Measurements from ENCODE around the gene ADCY5. TPM values are rescaled to one million over a fixed set of nuclear protein-coding genes. Genes with fewer than 3 reads are reported as not detected.

The ADCY5 gene
- total RNA-seq, 1 donor from 2014 or later: 48.2 TPM

DNA sequence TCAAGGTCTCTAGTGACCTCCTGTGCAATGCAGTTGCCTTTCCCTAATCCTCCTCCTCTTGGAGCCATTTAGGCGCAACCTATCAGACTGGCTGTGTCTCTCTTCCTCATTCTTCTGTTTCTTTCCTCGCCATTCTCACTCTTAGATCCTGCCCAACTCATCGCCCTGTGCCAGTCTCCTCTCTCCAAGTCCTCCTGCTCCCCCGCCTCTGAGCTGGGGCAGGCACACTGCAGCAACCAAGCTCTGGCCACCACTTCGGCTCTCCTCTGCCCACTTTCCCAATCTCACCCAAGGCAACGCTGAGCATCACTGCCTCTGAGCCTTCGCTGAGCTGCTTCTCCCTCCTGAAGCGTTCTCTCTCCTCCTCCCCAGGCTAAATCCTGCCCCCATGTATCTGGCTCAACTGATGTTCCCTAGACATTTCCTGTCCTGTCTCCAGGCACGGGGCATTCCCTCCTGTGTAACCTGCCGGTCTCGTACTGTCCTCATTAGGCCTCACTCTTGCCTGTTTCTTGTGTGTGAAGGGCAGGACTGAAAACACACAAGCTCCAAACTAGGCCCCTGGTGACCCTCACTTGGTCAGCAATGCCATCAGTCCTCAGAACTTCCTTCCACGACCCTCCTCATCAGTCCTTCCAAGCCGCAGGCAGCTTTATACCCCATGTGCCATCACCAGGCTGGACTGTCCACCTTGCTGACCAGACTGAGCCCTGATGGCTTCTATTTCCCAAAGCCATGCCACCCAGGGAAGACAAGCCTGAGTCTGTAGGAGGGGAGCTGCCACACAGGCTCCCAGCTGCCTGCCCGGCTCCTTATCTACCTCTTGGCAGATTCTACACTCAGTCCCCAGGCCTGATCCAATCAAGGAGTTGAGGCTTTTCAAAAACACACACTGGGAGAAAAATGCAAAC lies 161.6 kb downstream of the ADCY5 start:
- no peak for DNase-seq (ENCODE audit: low spot score)

DNA sequence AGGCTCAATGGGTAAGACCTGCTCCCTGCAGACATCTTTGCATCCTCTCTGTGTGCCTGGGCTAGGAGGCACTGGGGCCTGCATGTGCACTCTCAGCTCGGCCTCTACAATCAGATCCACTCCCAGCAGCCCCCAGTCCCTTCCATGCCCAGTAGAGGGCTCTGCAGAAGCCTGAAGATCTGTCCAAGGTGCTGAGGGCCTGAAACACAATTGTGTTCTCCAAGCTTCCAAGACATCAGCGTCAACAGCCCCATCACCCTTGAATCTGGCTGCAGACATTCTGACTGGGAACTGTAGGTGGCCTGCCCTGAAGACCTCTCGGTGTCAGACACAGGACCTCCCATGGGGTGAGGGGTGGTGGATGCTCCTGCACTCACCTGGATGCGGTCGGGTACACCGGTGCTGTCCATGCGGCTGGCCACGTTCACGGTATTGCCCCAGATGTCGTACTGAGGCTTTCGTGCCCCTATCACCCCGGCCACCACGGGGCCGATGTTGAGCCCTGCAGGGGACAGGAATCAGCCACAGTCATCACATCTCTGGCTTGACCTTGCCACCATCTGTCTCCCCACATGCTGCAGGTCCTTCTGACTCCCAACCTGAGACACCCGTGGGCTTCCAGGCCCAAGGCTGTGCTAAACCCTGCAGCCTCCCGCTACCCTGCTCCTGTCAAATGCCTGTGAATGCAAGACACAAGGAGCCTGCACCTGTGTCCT lies 162.4 kb downstream of the ADCY5 start:
- DNase-seq (ENCODE audit: low spot score): peak; percentile 43

DNA sequence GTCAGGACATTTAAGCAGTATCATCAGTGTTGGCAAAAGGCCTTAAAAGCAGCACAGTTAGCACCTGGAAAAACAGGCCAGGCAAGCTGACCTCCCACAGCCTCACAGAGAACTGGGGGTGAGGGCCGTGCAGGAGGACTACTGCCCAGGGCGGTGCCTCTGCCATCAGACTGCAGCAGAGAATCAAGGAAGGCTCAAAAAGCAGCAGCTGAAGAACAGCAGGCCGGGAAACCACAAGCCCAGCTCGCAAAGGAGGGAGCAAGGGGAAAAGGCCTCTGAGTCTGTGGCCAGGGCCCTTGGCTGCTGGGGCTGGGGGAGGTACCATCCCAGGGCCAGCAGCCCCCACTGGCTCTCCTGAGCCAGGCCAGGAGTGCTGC lies 163.0 kb downstream of the ADCY5 start:
- no peak for DNase-seq (ENCODE audit: low spot score)

DNA sequence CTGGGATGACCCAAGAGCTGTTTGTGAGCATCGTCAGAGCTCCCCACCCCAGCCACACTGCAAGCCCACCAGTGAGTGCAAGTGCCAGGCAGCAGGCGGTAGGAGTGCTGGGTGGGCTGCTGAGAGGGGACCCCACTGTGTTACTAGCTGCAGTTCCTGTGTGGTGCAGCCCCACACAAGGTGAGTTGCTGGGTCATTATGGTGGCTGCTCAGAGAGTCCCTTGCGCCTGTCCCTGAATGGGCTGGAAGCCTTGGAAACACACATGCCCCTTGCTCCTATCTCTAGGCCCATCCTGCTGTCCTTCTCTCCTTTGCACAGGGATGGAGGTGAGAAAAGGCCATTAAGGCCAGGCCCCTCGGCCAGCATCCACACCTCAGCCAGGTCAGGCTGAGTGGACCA lies 163.4 kb downstream of the ADCY5 start:
- DNase-seq (ENCODE audit: low spot score): no peak

DNA sequence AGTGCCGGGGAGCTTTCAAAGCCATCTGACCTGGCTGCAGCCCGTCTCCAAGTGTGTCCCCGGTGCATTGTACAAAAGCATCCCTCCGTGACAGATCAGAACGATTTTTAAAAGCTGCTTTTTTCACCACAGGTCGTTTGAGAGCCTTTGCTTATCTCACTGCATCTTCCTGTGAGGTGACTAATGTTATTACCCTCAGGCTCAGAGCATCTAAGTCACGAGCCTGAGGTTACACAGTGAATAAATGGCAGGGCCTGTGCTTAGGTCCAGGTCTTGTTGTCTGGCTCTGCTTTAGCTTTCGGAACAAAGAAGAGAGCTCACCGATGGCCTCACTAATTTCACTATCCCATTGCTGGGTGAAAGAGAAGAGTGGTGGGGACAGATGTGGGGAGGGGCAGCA lies 163.8 kb downstream of the ADCY5 start:
- no peak for DNase-seq (ENCODE audit: low spot score)

DNA sequence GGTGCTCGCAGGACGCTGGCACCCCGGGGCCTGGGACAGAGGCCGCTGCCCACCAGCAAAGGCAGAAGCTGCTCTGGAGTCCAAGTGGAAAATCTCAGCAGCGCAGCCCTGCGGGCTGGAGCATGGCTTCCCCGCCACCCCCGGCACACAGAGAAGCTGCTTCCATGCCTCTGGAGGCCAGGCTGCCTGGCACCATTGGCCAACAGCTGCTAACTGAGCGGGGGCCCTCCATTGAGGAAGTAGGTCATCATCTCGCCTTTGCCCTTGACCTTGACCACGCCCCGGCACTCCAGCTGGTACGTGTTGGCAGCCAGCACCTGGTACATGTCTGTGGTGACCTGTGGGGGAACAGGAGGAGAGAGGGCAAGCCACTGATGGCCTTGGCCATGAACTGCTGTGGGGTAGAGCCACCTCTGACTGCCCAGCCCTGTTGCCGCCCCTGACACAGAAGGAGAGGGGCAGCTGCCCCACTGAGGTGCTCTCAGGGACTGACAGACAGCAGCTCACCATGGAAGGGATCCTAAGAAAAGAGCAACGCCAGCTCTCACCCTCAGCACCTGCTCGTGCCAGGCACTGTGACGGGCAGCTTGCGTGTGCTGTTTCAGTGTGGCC lies 164.4 kb downstream of the ADCY5 start:
- DNase-seq (ENCODE audit: low spot score): no peak

DNA sequence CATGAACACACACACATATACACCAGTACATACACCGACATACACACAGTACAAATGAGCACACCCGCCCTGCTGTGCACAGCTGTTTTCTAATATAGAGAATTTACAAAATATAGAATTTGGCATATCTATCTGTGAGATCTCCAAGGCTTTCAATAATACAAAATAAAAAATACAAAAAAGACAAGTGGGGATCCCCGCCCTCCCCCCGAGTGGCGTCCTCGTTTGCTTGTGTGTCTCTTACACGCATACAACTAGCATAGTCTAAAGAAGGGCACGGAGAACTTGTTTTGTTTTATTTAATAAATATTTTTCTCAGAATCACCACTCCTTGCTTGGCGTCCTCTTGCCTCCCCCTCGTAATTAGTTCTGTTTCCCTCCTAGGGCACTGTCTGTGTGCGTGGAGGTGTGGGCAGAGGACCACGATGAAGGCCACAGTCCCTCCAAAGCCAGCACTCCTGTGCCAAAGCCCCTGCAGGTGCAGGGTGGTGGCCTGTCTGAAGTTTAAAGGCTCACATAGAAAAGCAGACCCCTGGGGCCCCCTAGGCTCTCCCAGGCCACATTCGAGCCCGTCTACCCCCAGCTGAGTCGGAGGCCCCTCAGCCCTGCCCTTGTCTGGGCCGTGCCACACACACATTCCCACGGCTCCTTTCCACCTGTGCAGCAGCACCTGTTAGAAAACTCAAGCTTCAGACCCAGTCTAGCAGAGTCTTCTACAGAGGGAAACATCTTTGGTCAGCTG lies 165.1 kb downstream of the ADCY5 start:
- DNase-seq (ENCODE audit: low spot score): no peak

DNA sequence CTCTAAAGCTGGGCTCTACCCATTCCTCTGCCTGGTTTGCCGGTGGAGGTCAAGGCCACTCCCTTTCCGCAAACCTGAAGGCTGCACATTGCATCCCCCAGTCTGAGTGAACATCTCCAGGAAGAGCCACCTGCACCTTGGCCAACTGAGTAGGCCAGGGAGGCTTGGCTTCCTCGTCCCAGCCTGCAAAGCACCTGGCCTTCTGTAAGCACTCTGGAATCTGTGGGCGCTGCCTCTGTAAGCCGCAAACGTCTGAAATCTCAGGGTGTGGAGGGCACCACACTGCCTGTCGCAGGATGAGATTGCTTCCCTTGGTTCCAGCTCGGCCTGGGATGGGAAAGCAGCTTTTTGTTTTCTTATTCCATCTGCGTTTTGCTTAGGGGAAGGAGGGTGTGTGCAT lies 165.8 kb downstream of the ADCY5 start:
- no peak for DNase-seq (ENCODE audit: low spot score)

DNA sequence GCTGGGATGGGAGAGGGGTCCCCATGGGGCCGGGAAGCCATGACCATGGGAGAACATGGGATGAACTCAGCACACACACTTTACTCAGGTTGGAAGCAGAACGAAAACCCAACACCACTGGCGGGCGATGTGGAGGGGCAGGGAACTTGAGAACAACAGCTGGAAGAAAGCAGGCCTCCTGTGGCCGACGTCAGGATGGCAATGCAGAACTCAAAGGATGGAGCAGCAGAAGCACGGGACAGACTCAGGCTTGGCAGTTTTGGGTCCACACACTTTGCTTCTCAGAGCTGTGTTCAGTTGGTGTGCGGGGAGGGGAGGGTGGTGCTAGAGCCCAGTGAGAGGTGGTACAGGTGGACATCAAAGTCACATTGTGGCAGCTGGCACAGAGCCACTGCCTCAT lies 166.4 kb downstream of the ADCY5 start:
- DNase-seq (ENCODE audit: low spot score): no peak

DNA sequence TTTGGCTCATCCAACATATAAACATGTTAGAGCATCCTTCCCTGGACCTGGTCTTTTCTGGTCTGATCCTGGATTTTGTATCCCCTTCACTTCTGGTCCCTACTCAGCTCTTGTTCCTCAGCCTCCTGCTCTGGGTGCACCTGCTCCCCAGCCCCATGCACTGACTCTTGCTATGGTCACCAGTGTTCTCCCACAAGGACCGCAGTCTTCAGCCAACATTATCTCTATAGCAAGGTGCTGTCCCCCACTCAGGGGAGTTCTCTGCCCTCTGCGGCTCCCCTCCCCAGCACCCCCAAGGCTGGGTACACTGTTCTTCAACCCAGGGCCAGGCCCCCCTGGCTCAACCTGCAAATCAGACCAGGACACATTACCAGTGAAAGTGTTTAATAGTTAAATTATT lies 167.0 kb downstream of the ADCY5 start:
- no peak for DNase-seq (ENCODE audit: low spot score)

DNA sequence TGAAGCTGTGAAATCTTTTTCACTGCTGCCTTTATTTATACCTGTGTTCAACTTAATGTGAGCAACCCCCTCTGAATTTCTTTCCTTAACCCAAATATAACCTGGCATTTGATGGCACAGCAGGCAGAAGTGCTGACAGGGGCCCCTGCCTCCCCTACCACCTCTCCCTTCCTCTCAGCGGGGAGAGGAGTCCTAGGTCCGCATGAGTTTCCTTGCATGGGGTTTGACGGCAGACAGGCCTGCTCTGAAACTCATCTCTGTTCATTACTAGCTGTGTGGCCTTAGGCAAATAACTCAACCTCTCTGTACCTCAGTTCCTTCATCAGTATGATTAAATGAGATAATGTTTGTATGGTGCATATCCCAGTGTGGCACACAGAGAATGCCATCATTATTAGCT lies 167.5 kb downstream of the ADCY5 start:
- DNase-seq (ENCODE audit: low spot score): no peak

DNA sequence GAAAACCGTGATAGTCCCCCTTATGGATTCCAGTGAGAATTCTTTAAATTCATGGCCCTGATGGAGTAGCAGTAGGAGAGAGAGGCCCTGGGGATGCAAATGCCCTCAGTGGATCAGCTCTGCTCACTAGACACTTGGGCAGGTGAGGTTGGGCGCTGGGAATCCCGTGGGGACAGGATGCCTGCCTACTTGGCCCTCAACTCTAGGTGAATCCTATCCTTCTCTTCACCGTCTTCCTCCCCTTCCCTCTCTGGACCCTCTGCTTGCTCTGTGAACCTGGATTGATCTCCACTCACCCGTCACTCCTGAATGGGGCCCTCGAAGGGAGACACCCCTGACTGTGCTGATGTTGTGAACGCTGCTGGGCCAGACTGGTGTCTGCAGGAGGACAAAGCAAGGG lies 169.8 kb downstream of the ADCY5 start:
- no peak for DNase-seq (ENCODE audit: low spot score)

DNA sequence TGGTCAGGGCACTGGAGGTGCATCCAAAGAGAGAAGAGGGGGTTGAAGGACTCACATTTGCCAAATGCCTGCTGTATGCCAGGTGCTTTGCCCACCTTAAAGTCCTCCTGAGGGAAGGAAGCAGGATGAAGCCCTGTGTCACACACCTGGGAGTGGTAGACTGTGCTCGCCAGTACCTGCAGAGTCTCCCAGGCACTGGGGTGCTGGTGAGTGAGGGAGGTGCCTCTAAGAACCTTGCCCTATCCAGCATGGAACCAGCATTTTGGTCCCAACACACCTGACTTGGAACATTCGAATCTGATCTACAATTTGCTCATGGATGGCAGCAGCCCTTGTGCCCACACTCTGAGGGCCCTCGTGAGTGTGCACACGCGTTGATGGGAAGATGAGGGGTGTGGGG lies 170.4 kb downstream of the ADCY5 start:
- DNase-seq (ENCODE audit: low spot score): no peak

DNA sequence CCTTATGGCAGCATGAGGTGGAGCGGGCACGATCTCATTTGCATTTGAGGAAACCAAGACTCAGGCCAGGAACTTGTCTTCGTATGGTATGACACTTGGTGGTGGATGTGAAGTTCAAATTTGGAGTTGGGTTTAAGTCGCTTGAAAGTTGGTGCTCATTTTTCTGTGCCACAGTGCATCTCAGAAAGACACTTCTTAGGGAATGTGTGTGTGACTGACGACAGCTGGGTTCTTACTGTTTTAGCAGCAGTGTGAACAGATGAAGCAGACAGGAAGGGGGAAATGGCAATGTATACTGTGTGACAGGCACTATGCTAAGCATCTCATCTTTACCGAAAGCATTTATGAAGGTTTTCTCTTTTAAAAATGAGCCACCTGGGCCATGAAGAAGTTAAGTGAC lies 171.8 kb downstream of the ADCY5 start:
- DNase-seq (ENCODE audit: low spot score): no peak

DNA sequence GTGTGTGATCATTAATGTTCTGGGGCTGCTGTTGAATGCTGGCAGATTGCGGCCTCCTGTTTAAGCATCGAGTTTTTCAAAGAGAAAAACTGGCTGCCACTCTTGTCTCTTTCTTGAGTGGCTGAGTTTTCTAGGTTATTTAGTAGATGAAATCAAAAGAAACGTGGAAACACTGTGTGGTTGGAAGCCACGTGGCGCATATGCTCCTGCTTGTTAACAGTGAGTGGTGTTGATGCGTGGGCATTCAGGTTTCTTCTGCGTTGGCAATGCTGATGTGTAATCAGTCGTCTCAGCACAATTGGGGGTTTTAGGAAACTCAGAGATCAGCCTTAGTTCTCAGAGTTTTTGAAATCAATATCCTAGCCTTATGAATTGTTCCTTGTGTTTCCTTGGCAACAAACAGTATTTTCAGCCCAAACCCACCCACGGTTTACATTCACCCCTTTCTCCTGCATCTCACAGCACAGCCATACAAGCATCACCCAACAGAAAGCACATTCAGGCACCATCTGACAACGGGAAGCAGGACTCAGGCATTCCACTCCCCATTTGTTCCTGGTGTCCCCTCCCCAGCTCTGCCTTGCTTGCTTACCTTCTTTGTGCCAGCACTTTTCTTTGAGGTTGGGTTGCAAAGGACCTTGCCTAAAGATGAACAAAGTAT lies 172.4 kb downstream of the ADCY5 start:
- no peak for DNase-seq (ENCODE audit: low spot score)

DNA sequence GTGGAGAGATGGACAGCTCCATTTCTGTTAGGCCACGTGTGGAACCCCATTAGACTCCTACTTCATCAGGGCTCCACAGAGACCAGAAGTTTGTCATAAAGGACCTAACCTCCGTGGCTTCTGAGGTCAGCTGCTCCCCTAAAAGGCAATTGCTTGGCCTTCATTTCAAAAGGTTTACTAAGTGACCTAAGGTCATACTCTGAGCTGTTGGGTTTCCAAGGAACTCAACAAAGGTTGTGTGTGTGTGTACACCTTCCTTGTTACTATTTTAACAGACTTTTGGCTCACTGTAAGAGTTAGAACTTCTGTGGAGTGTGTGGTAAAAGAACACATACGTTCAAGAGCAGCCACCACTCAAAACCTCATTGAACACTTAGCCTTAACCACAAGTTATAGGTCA lies 173.2 kb downstream of the ADCY5 start:
- DNase-seq (ENCODE audit: low spot score): no peak

DNA sequence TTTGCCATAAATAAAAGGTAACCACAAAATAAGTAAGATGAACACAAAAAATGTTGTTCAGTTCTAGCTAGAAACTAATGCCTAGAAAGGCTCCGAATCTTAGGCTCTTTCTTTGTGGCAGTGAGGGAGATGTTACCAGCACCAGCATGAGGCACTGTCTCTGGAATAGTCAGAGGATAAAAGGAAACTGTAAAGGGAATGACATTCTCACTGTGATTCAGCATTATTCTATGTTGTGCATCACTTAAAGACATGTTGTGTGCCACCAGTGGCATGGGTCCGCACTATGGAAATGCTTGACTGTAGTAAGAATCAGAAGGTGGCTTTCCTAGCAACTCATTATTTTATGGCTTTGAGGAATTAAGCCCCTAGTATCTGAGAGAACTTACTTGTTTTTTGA lies 176.3 kb downstream of the ADCY5 start:
- no peak for DNase-seq (ENCODE audit: low spot score)

DNA sequence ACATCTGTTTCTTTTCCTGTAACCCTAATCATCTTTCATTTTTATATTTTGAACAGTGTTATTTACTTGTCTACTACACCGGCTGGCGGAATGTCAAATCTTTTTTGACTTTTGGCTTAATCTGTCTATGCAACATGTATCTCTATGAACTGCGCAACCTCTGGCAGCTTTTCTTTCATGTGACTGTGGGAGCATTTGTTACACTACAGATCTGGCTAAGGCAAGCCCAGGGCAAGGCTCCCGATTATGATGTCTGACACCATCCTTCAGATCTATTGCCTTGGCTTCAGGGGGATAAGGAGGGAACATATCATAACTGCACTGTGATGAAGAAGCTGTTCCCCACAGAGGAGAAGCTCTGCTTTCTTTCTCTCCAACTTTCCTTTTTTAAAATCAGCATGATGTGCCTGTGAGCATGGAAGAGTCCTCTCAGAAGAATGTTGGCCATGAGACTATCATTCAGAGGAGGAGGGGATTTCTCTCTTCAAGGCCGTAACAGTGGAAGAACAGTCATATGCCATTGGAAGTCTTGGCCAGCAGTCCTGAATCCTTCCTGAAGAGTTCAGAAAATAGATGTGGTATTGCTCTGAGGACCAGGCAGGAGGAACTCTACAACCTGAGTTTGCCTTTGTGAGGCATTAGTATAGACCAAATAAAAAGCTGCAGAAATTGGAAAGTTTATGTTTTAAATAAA lies 177.3 kb downstream of the ADCY5 start:
- no peak for DNase-seq (ENCODE audit: low spot score)

DNA sequence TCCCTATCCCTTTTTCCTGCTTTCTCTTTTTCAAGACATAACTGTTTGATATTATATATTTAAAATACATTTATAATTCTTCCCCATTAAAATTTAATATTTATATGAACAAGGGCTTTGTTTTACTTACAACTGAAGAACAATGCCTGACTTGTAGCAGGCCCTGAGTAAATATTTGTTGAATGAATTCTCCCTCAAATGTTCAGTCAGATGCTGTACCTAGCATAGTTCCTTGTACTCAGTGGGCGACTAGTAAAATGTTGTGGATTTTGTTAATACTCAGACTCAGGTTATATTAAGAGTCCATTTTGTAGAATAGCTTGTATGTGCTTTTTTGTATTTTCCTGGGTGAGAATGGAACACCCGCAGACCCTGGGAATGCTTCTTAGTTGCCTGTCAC lies 178.1 kb downstream of the ADCY5 start:
- DNase-seq (ENCODE audit: low spot score): no peak

DNA sequence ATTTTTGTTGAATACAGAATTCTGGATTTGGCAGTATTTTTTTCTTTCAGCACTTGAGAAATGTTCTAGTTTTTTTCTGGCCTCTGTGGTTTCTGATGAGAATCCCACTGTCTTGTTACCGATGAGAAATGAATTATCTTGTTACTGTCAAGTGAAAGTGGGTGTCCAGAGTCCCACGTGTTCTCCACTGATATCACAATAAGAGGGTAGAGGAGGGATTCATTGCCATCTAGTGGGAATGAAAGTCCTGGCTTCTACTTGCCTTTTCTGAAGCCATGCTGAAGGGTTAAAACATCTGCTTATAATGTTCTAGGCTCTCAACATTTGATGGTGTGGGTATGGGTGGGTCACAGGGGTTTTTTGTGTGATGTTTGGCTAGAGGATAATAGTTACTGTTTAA lies 181.1 kb downstream of the ADCY5 start:
- no peak for DNase-seq (ENCODE audit: low spot score)

DNA sequence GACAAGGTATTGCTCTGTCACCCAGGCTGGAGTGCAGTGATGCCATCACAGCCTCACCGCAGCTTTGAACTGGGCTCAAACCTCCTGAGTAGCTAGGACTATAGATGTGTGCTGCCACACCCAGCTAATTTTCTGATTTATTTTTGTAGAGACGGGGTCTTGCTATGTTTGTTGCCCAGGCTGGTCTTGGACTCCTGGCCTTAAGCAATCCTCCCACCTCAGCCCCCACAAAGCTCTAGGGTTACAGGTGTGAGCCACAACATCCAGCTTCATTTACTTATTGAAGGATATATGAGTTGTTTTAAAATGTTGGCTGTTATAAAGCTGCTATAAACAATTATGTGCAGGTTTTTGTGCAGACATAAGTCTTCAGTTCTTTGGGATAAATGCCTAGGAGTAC lies 184.9 kb downstream of the ADCY5 start:
- DNase-seq (ENCODE audit: low spot score): no peak

Measured in umbilical cord (tissue), 2 donors.